ENCODE measurements around the gene TCF4. TPM values are rescaled to one million over a fixed set of nuclear protein-coding genes. Genes with fewer than 3 reads are reported as not detected.

Gene TCF4
- total RNA-seq, 1 donor from 2014 or later, result 143 TPM

GRCh38 chr18:55262021-55262560 lies 325.9 kb downstream of the TCF4 start:
- DNase-seq (no peak), ATAC-seq (no peak)
- Histone ChIP-seq H3K4me3 (no peak overlapping the region), H3K9me3 (no peaks in the 10 kb centered on the region), H3K27me3 (no peaks in the 10 kb centered on the region), H3K4me1 (peaks cover 13% of the 10 kb centered on the region), H3K27ac (no peak overlapping the region), H3K36me3 (peaks cover 42% of the 10 kb centered on the region)
- intact Hi-C loops (cut with DNase I), result no loop called here
- TF ChIP-seq, protein P1, sequence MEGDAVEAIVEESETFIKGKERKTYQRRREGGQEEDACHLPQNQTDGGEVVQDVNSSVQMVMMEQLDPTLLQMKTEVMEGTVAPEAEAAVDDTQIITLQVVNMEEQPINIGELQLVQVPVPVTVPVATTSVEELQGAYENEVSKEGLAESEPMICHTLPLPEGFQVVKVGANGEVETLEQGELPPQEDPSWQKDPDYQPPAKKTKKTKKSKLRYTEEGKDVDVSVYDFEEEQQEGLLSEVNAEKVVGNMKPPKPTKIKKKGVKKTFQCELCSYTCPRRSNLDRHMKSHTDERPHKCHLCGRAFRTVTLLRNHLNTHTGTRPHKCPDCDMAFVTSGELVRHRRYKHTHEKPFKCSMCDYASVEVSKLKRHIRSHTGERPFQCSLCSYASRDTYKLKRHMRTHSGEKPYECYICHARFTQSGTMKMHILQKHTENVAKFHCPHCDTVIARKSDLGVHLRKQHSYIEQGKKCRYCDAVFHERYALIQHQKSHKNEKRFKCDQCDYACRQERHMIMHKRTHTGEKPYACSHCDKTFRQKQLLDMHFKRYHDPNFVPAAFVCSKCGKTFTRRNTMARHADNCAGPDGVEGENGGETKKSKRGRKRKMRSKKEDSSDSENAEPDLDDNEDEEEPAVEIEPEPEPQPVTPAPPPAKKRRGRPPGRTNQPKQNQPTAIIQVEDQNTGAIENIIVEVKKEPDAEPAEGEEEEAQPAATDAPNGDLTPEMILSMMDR (IDR thresholded peaks at IDR 0.05), result no peak

DNA sequence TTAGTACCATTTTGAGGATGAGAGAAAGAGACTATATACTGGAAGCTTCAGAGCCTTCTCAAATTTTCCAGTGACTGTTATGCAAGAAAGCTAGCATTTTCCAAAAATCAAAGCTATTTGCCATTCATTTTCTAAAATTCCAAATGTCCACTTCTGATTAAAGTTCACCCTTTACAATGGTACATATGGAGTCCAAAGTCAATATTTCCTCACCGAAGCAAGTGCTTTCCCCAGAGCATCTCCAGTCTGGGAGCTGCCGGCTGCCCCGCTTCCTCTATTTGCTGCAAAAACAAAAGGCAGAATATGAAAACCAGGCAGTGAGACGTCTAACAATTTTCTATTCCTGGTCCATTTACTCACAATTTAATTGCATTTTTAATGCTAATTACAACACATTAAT lies 326.7 kb downstream of the TCF4 start:
- TF ChIP-seq, protein P1 (IDR thresholded peaks at IDR 0.05), result no peak
- H3K27me3 ChIP-seq, result no peaks in the 10 kb centered on the region
- no peaks in the 10 kb centered on the region for H3K9me3 ChIP-seq
- no peak overlapping the region for H3K27ac ChIP-seq
- no peak overlapping the region for H3K4me3 ChIP-seq
- peaks cover 42% of the 10 kb centered on the region for H3K36me3 ChIP-seq
- ATAC-seq, result no peak
- DNase-seq, result no peak
- intact Hi-C loops (cut with DNase I), result no loop called here
- peaks cover 9% of the 10 kb centered on the region for H3K4me1 ChIP-seq

DNA sequence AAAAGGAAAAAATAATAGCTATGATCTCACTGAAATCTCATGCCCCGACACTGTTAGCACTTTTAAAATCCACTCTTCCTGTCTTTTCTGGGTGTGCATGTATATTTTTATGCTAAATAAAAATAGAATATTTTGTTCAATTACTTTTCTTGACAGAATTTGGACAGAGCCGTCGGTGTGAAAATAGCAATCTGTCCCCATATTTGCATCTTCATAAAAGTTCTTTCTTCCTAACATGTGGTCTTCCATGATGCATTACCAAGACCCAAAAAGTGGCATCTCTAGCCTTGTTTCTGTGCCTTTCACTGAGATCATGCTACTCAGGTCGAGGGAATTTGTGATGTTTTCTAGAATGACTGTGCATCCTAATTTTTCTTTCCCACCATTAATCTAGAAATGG lies 329.9 kb downstream of the TCF4 start:
- no peak overlapping the region for H3K27ac ChIP-seq
- TF ChIP-seq, protein P1 (IDR thresholded peaks at IDR 0.05), result no peak
- no peak overlapping the region for H3K4me3 ChIP-seq
- DNase-seq (no peak), ATAC-seq (no peak)
- peaks cover 58% of the 10 kb centered on the region for H3K36me3 ChIP-seq
- intact Hi-C loops (cut with DNase I), result no loop called here
- no peaks in the 10 kb centered on the region for H3K9me3 ChIP-seq
- no peaks in the 10 kb centered on the region for H3K27me3 ChIP-seq
- H3K4me1 ChIP-seq, result no peaks in the 10 kb centered on the region

DNA sequence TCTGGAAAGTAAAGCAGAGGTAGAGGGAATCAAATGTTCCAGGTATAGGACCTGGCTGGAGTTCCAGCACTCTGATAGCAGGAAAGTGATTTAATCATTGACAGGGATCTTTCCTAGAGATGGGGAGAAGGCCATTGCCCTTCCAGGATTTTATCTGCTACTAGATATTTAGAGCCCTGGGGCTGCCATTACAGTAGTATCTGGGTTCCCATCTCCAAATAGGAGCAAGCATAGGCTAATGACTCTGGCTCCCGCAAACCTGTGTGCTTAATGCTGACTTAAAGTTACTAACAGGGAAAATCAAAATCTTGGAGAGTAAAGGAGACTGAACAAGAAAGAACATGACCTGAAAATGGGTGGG lies 331.1 kb downstream of the TCF4 start:
- TF ChIP-seq, protein P1 (IDR thresholded peaks at IDR 0.05), result no peak
- peaks cover 58% of the 10 kb centered on the region for H3K36me3 ChIP-seq
- H3K27ac ChIP-seq, result no peak overlapping the region
- no peaks in the 10 kb centered on the region for H3K27me3 ChIP-seq
- H3K4me1 ChIP-seq, result no peaks in the 10 kb centered on the region
- ATAC-seq, result no peak
- no peak overlapping the region for H3K4me3 ChIP-seq
- intact Hi-C loops (cut with DNase I), result no loop called here
- no peaks in the 10 kb centered on the region for H3K9me3 ChIP-seq
- no peak for DNase-seq

GRCh38 chr18:55256226-55256928 lies 331.6 kb downstream of the TCF4 start:
- no peak for ATAC-seq

More at GRCh38 chr18:55256226-55256928, 331.6 kb downstream of the TCF4 start:
- peaks cover 56% of the 10 kb centered on the region for H3K36me3 ChIP-seq
- H3K4me1 ChIP-seq, result no peaks in the 10 kb centered on the region
- no peak overlapping the region for H3K27ac ChIP-seq
- H3K9me3 ChIP-seq, result no peaks in the 10 kb centered on the region
- intact Hi-C loops (cut with DNase I), result no loop called here
- TF ChIP-seq, protein P1 (IDR thresholded peaks at IDR 0.05), result no peak
- no peak for DNase-seq
- H3K4me3 ChIP-seq, result no peak overlapping the region
- no peaks in the 10 kb centered on the region for H3K27me3 ChIP-seq
